ENCODE results near the gene SEMG1.

Gene SEMG1

DNA sequence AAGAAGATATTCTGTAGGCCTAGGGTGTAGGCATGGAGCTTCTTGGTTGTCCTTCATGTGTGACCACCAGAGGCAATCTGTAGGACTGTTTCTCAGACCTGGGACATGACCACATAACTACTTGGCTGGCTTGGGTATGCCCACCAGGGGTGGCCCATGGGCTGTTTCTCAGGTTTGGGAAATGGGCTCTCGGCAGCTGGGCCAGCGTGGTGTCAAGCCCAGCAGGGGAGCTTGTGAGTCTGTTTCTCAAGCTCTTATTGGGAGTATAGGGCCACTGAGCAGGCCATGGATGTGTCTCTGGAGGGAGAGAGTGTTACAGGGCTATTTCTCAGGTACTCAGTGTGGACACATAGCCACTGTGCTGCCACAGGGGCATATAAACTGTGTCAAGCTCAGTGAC, 11.8 kb downstream of the SEMG1 start:
- DNase-seq (ENCODE audit: low read depth in 2 of 2, low spot score in 1 of 2): no peak

DNA sequence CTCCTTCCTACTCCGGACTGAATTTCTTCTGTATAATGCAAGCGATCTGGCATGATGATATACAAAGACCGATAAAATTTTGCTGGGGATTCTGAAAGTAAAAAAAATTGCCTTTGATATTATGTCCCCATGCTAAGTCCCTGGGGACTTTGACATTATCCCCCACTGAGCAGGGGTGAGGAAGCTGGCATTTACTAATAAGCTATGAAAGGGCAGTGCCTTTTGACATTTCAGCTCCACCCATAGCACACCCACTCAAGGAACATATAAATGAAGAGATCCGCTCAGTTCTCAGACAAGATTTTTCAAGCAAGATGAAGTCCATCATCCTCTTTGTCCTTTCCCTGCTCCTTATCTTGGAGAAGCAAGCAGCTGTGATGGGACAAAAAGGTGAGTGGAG, 14.2 kb downstream of the SEMG1 start, which contains the start of gene SEMG2:
SEMG2 (plus strand) TSS at position 298 of the 400 bp plus-strand sequence; CDS start at position 315, 17 bp downstream.
- no peak for DNase-seq (ENCODE audit: low read depth in 2 of 2, low spot score in 1 of 2)

DNA sequence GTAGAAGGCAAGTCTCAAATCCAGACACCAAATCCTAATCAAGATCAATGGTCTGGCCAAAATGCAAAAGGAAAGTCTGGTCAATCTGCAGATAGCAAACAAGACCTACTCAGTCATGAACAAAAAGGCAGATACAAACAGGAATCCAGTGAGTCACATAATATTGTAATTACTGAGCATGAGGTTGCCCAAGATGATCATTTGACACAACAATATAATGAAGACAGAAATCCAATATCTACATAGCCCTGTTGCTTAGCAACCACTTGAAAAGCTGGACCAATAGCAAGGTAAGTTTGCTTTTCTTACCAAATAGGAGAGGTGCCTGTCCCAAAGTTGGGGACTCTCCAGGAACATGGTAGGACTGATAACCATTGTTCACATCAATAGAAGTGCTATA, 16.3 kb downstream of the SEMG1 start:
- DNase-seq (ENCODE audit: low read depth in 2 of 2, low spot score in 1 of 2): no peak

DNA sequence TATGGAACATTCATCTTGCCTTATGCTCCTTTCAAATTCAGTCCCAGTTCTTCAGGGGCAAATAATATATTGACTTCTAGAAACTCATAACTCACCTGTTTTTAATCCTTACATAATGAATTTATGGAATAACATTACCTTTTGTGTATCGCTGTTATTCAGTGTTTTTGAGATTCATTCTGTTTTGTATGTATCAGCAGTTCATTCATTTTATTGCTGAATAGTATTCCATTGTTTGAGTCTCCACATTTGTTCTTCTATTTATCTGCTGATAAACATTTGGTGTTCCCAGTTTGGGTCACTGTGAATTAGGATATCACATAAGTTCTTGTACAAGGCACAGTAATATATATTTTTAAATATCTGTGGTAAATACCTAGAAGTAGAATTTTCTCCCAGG, 19.5 kb downstream of the SEMG1 start:
- DNase-seq (ENCODE audit: low read depth in 2 of 2, low spot score in 1 of 2): no peak

DNA sequence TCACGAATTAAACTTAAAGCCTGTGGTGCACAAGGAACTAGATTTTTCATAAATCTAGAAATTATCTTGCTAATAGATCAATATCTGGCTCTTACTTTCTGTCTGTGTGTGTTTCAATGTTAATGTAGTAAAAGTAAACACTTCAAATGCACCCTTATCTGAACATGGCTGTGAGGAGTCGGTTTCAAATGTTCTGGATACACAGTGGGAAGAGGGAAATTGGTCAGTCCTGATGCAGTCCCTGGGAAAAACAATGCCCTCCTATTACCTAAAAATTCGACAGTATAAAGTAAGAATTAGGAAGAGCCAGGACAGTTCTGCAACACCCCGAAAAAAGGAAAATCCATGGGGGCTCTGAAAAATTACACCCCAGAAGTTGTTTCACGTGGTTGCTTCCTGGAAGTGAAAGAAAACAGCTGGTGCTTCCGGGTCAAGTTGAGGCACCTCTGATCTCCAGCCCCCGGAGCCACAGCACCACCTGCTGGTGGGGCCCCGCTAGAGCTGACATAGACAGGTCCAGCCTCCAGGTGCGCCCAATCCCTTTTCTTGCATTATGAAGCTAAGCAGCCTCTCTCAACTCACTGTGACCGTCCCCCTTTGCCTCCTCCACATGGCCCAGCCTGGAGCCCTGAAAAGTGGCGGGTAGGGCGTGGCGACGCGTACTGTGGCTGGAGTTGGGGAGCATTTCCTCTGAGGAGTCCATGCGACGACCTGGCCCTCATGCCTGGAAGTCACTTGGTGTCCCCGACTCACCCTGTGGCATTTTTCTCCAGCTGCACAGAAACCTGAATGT, 22.6 kb downstream of the SEMG1 start:
- DNase-seq (ENCODE audit: low read depth in 2 of 2, low spot score in 1 of 2): no peak

DNA sequence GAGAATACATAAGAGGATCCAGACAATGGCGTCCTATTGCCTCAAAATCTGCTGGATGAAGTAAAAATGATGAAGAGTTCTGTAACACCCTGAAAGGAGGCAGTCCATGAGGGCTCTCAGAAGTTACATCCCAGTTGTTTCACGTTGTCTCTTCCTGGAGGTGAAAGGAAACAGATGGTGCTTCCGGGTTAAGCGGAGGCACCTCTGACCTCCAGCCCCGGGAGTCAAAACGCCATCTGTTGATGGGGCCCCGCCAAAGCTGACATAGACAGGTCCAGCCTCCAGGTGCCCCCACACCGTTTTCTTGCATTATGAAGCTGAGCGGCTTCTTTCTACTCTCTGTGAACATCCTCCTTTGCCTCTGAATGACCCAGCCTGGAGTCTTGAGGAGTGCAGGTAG, 23.8 kb downstream of the SEMG1 start:
- no peak for DNase-seq (ENCODE audit: low read depth in 2 of 2, low spot score in 1 of 2)

DNA sequence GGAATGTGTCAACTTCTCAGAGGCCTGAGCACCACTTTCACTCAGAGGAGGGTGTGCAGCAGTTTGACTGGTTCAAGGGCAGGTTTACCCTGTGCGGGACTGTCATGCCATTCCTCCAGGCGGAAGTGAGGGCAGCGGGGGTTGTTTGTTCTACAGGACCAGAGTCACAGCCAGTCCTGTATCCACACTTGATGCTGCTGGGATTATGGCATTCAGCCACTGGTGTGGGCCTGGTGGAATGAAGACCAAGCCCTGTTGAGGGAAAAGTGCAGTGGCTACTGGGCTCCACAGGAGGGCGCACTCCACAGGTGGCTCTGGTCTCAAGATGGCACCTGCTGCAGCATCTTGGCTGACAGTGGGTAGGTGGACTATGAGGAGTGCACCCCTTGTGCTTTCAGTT, 29.2 kb downstream of the SEMG1 start:
- DNase-seq (ENCODE audit: low read depth in 2 of 2, low spot score in 1 of 2): no peak

DNA sequence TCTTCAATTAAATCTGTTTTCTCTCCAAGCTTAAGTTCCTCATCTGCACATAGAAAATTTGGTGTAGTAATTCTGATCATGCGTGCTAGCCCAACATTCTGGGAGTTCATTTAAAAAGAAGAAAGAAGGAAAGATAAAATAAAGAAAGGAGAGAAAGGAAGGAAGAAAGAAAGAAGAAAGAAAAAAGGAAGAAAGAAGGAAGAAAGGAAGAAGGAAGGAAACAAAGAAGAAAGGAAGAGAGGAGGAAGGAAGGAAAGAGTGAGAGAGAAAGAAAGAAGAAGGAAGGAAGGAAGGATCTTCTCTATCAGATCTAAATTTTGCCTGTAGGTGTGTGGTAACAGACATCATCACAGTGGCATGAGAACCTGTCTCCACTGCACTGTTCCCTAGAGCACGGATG, 31.3 kb downstream of the SEMG1 start:
- DNase-seq (ENCODE audit: low read depth in 2 of 2, low spot score in 1 of 2): no peak

DNA sequence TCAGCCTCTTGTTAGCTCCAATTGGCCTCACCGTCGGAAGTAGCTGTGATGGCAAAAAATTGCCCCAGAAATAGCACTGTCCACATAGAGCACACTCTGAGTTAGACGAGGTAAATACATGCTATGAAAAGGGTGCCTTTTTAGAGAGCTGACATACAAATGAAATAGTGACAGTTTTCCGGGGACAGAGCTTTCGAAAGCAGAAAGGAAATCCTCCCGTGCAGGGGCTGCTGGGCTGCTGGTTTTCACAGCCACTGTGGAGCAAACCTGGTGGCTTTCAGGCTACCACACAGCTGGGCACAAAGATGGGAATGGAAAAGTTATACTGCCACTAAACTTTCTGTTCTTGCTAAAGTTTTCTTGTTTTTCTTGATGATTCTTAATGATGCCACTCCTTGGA, 39.3 kb downstream of the SEMG1 start:
- no peak for DNase-seq (ENCODE audit: low read depth in 2 of 2, low spot score in 1 of 2)

DNA sequence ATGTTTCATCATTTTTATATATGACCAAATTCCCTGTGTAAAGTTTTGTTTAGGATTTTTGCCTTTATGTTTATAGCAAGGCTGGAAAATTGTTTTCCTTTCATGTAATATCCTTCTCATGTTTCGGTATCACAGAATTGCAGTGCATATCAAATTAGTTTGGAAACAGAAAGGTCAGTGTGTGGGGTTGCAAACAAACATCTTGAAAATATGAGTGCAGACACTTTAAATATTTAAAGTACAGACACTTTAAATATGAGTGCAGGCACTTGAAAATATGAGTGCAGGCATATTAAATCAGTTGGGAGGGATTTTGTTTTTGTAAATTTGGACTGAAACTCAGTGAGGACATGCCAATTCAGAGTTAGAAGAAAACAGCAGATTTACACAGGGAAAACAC, 41.0 kb downstream of the SEMG1 start:
- no peak for DNase-seq (ENCODE audit: low read depth in 2 of 2, low spot score in 1 of 2)

DNA sequence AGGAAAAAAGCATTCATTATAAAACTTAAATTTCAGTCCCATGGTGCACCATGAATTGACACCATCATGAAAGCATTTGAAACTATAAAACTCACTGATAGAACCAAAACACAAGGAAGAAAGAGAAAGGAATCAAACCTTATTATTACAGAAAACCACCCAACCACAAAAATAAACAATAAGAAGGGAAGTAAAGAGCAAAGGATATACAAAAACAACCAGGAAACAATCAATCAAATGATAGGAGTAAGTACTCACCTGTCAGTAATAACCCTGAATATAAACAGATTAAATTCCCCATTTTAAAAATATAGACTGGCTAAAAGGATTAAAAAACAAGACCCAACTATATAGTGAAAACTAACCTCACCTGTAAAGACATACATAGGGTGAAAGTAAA, 41.8 kb downstream of the SEMG1 start:
- DNase-seq (ENCODE audit: low read depth in 2 of 2, low spot score in 1 of 2): no peak

DNA sequence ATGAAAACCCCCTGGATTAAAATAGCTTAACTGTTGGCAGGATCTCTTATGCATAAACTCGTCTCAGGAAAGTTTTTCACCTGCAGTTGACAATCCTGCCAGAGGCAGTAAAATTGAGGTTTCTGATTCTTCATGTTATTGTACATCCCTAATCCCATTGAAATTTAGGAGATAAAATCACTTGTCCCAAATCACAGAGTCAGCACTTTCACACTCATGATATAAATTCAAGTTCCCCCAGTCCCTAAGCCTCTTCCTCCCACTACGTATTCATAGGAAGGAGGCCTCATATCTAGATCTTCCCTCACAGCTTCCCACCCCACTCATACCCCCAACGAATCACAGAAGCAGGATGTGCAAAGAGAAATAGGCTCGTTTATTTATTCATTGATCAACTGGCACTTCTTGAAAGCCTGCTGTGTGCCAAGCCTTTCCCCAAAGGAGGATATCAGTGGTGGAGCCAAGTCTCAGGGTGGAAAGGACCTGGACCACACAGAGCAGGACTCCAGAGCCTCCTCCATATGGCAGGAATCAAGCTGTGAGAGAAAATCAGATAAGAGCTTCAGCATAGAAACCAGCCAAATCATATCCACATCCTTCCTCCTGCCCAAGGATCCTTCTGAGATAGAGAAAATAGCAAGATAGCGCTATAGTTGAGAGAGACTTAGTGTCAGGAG, 45.2 kb downstream of the SEMG1 start:
- no peak for DNase-seq (ENCODE audit: low read depth in 2 of 2, low spot score in 1 of 2)

DNA sequence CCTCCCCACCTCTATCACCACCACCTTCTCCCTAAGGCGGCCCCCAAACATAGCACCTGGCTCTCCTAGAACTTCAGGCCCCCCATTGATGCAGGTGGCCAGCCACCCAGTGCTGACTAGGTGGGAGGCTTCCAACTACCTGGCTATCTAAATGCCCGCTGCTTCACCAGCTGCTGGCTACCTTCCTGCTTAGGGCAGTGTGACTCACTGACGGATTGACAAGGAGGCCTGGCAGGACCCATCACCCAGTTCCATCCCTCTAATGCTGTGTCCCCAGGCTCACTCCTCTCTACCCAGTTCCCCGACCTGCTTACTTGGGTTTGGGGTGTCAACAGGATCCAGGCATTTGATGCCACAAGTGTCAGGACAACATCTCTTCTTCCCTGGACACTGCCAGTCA, 46.4 kb downstream of the SEMG1 start:
- DNase-seq (ENCODE audit: low read depth in 2 of 2, low spot score in 1 of 2): no peak

DNA sequence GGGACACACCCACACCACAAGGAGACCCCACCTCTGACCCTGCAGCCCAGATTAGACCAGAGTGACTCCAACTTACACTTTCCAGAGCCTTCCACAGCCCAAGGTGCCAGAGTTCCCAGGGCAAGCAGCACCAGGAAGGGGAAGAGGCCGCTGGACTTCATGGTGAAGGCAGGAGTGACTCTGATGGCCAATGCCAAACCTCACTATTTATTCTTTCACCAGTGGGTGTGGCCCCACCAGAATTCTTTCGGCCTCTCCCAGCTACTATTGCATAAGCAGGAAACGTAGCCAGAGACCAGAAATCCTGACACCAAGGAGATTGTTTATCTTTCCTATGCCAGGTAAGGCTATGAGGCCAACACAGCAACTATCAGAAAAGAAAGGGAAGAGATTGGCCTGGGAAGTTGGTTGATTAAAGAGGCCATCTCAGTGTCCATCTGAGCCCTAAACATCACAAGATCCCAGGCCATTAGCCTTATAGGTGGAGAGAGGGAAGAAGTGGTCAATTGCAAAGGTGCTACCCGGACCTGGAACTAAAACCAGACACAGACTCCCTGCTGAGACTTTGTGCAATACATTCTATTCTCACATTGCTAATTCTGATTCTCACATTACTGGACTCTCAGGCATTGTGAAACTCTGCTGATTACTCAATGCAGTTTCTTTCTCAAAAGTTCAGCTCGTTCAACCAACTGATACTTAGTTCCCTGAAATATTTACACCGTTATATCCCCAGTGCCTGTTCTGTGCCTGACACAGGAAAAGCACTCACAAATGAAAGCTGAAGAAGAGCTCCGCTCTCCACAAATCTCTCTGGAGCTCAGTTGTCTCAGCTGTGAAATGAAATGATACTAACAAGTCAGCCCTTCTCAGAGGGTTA, 47.8 kb downstream of the SEMG1 start, which contains the start of gene SLPI:
SLPI (minus strand) TSS at position 182 of the 880 bp plus-strand sequence; CDS start at position 161, 21 bp downstream.
- DNase-seq (ENCODE audit: low read depth in 2 of 2, low spot score in 1 of 2): no peak

DNA sequence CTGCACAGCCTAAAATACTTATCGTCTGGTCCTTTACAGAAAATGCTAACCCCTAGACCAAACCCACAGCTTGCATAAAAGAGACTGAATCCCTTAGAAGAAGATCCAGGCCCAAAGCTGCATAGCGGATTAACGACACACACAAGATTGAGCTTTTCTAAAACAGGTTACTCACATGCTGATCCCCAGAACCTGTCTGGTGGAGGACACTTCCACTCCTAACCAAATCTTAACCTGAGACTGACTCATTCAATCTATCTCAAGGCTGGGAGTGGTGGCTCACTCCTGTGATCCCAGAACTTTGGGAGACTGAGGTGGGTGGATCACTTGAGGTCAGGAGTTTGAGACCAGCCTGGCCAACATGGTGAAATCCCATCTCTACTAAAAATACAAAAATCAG, 50.3 kb downstream of the SEMG1 start:
- no peak for DNase-seq (ENCODE audit: low read depth in 2 of 2, low spot score in 1 of 2)

DNA sequence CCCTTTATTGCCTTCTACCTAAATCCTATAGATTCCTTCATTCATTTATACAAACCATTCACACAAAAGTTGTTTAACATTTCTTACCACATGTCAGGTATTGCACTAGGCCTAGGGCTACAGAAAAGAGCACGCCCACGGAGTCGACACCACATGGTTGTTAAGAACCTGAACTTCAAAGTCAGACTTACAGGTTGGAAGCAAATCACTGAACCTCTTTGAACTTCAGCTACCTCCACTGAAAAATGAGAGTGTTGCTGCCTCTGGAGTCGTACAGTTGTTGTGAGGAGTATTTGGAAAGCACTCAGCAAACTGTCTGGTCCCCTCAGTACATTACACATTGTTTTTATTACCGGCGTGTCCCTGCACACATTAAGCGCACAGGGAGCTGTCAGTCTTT, 50.9 kb downstream of the SEMG1 start:
- no peak for DNase-seq (ENCODE audit: low read depth in 2 of 2, low spot score in 1 of 2)

DNA sequence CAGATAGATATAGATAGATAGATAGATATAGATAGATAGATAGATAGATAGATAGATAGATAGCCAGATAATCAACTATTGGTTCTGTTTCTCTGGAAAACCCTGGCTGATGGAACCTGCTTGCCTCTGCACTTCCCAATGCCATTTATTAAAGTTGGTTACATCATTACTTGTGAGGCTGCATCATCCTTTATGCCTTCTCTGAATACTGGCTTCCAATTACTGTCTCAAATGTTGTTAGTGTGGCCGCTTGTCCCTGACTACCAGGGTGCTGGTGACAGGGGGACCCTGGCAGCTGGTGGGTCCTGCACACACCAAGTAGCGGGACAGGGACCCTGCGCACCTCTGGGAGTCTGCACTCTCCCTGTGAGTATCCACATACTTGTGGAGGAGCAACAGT, 51.4 kb downstream of the SEMG1 start:
- no peak for DNase-seq (ENCODE audit: low read depth in 2 of 2, low spot score in 1 of 2)

DNA sequence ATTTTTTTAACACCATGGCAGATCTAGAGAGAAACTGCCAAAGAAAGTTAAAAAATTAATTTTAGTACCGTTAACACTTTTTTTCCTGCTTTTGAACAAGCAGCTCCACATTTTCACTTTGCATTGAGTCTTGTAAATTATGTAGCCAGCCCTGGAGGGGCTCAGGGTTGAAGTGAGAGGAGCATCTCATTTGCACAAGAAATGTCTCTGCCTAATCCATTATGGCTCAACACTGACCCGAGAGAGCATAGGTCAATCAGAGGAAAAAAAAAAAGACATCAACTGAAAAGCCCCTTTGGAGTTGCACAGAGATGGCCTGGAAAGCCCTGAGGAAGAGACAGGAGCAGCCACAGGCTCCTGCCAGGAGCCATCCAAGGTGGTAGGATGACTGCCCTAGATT, 51.8 kb downstream of the SEMG1 start:
- no peak for DNase-seq (ENCODE audit: low read depth in 2 of 2, low spot score in 1 of 2)
